ENCODE results near the gene SORT1.

SORT1 gene

DNA sequence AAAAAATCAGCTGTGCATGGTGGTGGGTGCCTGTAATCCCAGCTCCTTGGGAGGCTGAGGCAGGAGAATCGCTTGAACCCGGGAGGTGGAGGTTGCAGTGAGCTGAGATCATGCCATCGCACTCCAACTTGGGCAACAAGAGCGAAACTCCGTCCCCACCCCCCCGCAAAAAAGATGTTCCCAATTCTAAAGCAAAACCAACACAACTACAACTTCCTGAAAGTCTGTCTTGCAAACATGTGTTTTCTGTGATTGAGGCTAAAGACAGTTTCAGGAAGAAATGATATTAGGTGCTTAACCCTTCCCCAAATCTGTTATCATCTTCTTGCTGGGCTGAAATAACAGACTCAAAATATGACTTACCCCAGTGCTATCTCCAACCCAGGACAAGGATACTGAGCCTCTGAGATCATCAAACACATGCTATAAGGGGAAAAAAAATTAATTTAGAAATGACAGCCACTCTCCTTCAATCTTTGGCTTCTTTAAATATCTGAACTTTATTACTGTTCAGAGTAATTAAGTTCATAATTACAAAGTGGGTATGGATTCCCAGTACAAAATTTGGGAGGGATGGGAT, 28.5 kb downstream of the SORT1 start:
- Histone ChIP-seq H3K27ac (ENCODE audit: low read depth in 2 of 2, low read length in 2 of 2) (no peak overlapping the region), H3K4me3 (ENCODE audit: low read length in 2 of 2) (no peak overlapping the region), H3K4me1 (ENCODE audit: control insufficient read depth in 2 of 2, insufficient read depth in 2 of 2, low read length in 2 of 2) (peaks cover 4% of the 10 kb centered on the region in 2 donors), H3K9ac (ENCODE audit: low read depth in 1 of 2, low read length in 2 of 2) (no peak overlapping the region), H3K9me3 (ENCODE audit: control insufficient read depth in 2 of 2, low read length in 2 of 2) (no peaks in the 10 kb centered on the region), H3K27me3 (ENCODE audit: control insufficient read depth in 2 of 2, insufficient read depth in 2 of 2, low read length in 2 of 2) (no peaks in the 10 kb centered on the region), H3K36me3 (ENCODE audit: control insufficient read depth in 2 of 2, insufficient read depth in 2 of 2, low read length in 2 of 2) (peaks cover 5 to 9% of the 10 kb centered on the region in 2 donors)

DNA sequence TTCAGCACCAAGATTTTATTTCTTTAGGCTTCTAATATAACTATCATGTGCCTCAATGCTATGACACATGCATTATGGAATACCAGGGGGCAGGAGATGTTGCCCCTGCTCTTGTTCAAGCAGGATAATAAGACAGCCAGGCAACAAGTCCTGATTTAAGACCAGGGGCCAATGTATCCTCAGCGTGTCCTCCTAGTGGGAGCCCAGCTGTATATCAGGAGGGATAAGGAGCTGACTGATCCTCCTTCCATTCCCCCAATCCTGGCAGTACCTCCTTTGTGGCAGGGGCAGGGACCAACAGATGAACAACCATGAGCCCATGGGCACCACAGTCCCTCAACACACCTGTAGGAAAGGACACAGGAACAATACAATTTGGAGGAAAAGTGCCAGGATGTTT, 29.3 kb downstream of the SORT1 start:
- H3K27me3 ChIP-seq (ENCODE audit: control insufficient read depth in 2 of 2, insufficient read depth in 2 of 2, low read length in 2 of 2) = no peaks in the 10 kb centered on the region
- no peak overlapping the region for H3K9ac ChIP-seq (ENCODE audit: low read depth in 1 of 2, low read length in 2 of 2)
- peaks cover 4% of the 10 kb centered on the region in 2 donors for H3K4me1 ChIP-seq (ENCODE audit: control insufficient read depth in 2 of 2, insufficient read depth in 2 of 2, low read length in 2 of 2)
- H3K4me3 ChIP-seq (ENCODE audit: low read length in 2 of 2) = no peak overlapping the region
- H3K36me3 ChIP-seq (ENCODE audit: control insufficient read depth in 2 of 2, insufficient read depth in 2 of 2, low read length in 2 of 2) = peaks cover 5 to 9% of the 10 kb centered on the region in 2 donors
- H3K9me3 ChIP-seq (ENCODE audit: control insufficient read depth in 2 of 2, low read length in 2 of 2) = no peaks in the 10 kb centered on the region
- no peak overlapping the region for H3K27ac ChIP-seq (ENCODE audit: low read depth in 2 of 2, low read length in 2 of 2)

DNA sequence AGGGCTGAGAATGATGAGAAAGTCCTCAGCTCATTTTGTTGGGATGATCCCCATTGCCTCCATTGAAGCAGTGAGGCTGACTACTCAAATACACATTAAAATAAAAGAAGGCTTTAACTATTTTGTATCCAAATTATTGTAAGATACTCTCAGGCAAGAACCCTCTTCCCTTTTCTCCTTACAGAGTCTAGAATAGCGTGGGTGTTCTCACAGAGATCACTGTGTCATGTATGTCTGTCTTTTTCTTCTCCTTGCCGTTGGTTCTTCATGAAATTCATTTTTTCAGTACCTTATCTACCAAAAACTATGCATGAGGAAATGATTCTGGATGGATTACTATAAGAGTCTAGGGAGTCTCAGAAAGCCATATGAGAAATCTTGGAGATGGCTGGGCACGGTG, 30.1 kb downstream of the SORT1 start:
- no peak overlapping the region for H3K4me3 ChIP-seq (ENCODE audit: low read length in 2 of 2)
- H3K9me3 ChIP-seq (ENCODE audit: control insufficient read depth in 2 of 2, low read length in 2 of 2) = no peaks in the 10 kb centered on the region
- H3K27me3 ChIP-seq (ENCODE audit: control insufficient read depth in 2 of 2, insufficient read depth in 2 of 2, low read length in 2 of 2) = no peaks in the 10 kb centered on the region
- no peaks in the 10 kb centered on the region for H3K4me1 ChIP-seq (ENCODE audit: control insufficient read depth in 2 of 2, insufficient read depth in 2 of 2, low read length in 2 of 2)
- no peak overlapping the region for H3K9ac ChIP-seq (ENCODE audit: low read depth in 1 of 2, low read length in 2 of 2)
- peaks cover 5 to 9% of the 10 kb centered on the region in 2 donors for H3K36me3 ChIP-seq (ENCODE audit: control insufficient read depth in 2 of 2, insufficient read depth in 2 of 2, low read length in 2 of 2)
- H3K27ac ChIP-seq (ENCODE audit: low read depth in 2 of 2, low read length in 2 of 2) = no peak overlapping the region

DNA sequence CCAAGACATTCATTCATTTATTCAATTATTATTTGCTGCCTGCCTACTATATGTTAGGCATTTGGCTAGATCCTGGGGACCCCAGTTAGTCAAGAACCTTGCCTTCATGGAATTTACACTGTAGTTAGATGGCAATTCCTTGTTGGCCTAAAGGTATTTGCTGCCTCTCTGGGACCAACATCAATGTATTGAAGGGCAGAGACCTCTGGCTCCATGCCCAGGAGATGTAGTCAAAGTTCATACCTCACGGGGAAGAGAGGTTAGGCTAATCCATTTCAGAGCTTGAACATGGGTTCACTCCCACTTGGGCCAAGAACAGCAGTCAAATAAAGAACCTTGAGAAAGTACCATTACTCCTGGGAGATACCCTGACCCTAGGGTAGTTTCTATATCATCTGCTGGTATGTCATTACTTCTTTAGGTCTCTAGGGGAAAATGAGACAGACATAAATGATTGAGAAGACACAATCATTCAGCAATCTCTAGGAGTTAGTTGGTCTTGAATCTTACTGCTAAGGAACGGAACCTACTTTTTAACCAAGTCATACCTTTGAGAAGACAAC, 32.0 kb downstream of the SORT1 start:
- H3K4me1 ChIP-seq (ENCODE audit: control insufficient read depth in 2 of 2, insufficient read depth in 2 of 2, low read length in 2 of 2) = no peaks in the 10 kb centered on the region
- no peak overlapping the region for H3K9ac ChIP-seq (ENCODE audit: low read depth in 1 of 2, low read length in 2 of 2)

DNA sequence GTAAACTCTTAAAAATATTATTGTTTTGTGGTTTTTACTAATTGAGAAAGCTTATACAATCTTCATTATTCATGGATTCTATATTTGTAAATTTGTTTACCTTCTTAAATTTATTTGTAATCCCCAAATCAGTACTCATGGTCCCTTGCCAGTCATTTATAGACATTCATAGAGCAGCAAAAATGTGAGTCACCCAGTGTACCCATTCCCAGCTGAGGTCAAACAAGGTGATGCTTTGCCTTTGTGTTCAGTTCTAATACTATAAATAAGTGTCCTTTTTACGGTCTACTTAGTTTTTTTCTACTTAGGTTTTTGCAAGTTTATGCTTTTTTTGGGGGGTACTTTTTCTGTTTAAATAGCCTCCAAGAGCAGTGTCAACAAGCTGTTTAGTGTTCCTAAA, 36.1 kb downstream of the SORT1 start:
- H3K9me3 ChIP-seq (ENCODE audit: control insufficient read depth in 2 of 2, low read length in 2 of 2) = no peaks in the 10 kb centered on the region
- peaks cover 5 to 6% of the 10 kb centered on the region in 2 donors for H3K36me3 ChIP-seq (ENCODE audit: control insufficient read depth in 2 of 2, insufficient read depth in 2 of 2, low read length in 2 of 2)
- H3K9ac ChIP-seq (ENCODE audit: low read depth in 1 of 2, low read length in 2 of 2) = no peak overlapping the region
- H3K4me1 ChIP-seq (ENCODE audit: control insufficient read depth in 2 of 2, insufficient read depth in 2 of 2, low read length in 2 of 2) = peaks cover 3 to 4% of the 10 kb centered on the region in 2 donors
- H3K4me3 ChIP-seq (ENCODE audit: low read length in 2 of 2) = no peak overlapping the region
- no peaks in the 10 kb centered on the region for H3K27me3 ChIP-seq (ENCODE audit: control insufficient read depth in 2 of 2, insufficient read depth in 2 of 2, low read length in 2 of 2)
- H3K27ac ChIP-seq (ENCODE audit: low read depth in 2 of 2, low read length in 2 of 2) = no peak overlapping the region

More for the DNA sequence above, 32.0 kb downstream of the SORT1 start:
- H3K27me3 ChIP-seq (ENCODE audit: control insufficient read depth in 2 of 2, insufficient read depth in 2 of 2, low read length in 2 of 2) = no peaks in the 10 kb centered on the region
- H3K36me3 ChIP-seq (ENCODE audit: control insufficient read depth in 2 of 2, insufficient read depth in 2 of 2, low read length in 2 of 2) = peaks cover 5 to 9% of the 10 kb centered on the region in 2 donors
- no peak overlapping the region for H3K4me3 ChIP-seq (ENCODE audit: low read length in 2 of 2)
- no peak overlapping the region for H3K27ac ChIP-seq (ENCODE audit: low read depth in 2 of 2, low read length in 2 of 2)
- no peaks in the 10 kb centered on the region for H3K9me3 ChIP-seq (ENCODE audit: control insufficient read depth in 2 of 2, low read length in 2 of 2)

DNA sequence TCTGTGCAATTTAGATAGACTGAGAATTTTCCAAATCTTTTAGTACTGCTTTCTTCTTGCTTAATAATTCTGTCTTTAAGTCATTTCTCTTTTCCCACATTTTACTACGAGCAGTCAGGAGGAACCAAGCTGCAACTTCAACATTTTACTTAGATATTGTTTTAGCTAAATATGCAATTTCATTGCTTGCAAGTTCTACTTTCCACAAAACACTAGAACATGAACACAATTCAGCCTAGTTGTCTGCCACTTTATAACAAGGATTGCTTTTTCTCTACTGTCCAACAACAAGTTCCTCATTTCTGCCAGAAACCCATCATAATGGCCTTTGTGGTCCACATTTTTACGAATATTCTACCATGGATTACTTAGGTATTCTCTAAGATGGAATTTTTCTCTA, 36.6 kb downstream of the SORT1 start:
- Histone ChIP-seq H3K9ac (ENCODE audit: low read depth in 1 of 2, low read length in 2 of 2) (no peak overlapping the region), H3K36me3 (ENCODE audit: control insufficient read depth in 2 of 2, insufficient read depth in 2 of 2, low read length in 2 of 2) (peaks cover 5% of the 10 kb centered on the region in 2 donors), H3K27ac (ENCODE audit: low read depth in 2 of 2, low read length in 2 of 2) (no peak overlapping the region), H3K9me3 (ENCODE audit: control insufficient read depth in 2 of 2, low read length in 2 of 2) (no peaks in the 10 kb centered on the region), H3K4me3 (ENCODE audit: low read length in 2 of 2) (no peak overlapping the region), H3K4me1 (ENCODE audit: control insufficient read depth in 2 of 2, insufficient read depth in 2 of 2, low read length in 2 of 2) (peaks cover 3 to 4% of the 10 kb centered on the region in 2 donors), H3K27me3 (ENCODE audit: control insufficient read depth in 2 of 2, insufficient read depth in 2 of 2, low read length in 2 of 2) (no peaks in the 10 kb centered on the region)

DNA sequence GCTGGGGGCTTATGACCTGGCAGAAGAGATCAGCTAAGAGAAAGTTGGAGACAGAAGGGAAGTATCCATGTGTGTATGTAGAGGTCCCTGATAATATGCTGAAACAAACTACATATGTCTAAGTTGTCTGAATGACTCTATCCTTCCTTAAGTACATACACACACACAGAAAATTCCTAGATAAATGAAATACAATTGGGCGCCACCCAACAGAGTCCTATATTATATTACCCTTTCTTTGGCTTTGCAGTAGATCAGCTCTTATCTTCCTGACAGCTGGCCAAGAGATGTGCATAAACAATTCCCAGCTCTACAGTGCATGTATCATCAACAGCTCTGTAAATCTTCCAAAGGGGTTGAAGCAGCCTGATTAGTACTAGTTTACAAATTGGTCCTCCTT, 40.1 kb downstream of the SORT1 start:
- no peaks in the 10 kb centered on the region for H3K27me3 ChIP-seq (ENCODE audit: control insufficient read depth in 2 of 2, insufficient read depth in 2 of 2, low read length in 2 of 2)

DNA sequence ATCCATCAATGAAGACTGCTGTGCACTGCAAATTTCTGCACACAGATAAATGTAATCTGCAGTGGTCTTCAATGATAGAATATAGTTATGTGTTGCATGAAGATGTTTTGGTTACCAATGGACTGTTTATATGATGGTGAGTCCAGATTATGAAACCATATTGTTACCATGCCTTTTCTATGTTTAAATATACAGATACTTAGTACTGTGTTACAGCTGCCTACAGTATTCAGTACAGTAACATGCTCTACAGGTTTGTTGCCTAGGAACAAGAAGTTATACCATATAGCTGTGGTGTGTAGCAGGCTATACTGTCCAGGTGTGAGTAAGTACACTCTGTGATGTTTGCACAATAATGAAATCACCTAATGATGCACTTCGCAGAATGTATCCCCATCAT, 40.8 kb downstream of the SORT1 start:
- Histone ChIP-seq H3K4me3 (ENCODE audit: low read length in 2 of 2) (no peak overlapping the region), H3K9me3 (ENCODE audit: control insufficient read depth in 2 of 2, low read length in 2 of 2) (no peaks in the 10 kb centered on the region), H3K27ac (ENCODE audit: low read depth in 2 of 2, low read length in 2 of 2) (no peak overlapping the region), H3K27me3 (ENCODE audit: control insufficient read depth in 2 of 2, insufficient read depth in 2 of 2, low read length in 2 of 2) (no peaks in the 10 kb centered on the region), H3K36me3 (ENCODE audit: control insufficient read depth in 2 of 2, insufficient read depth in 2 of 2, low read length in 2 of 2) (peaks cover 0 to 3% of the 10 kb centered on the region in 2 donors), H3K9ac (ENCODE audit: low read depth in 1 of 2, low read length in 2 of 2) (no peak overlapping the region), H3K4me1 (ENCODE audit: control insufficient read depth in 2 of 2, insufficient read depth in 2 of 2, low read length in 2 of 2) (peaks cover 6 to 10% of the 10 kb centered on the region in 2 donors)

More for the DNA sequence above, 40.1 kb downstream of the SORT1 start:
- H3K36me3 ChIP-seq (ENCODE audit: control insufficient read depth in 2 of 2, insufficient read depth in 2 of 2, low read length in 2 of 2) = peaks cover 0 to 3% of the 10 kb centered on the region in 2 donors
- H3K27ac ChIP-seq (ENCODE audit: low read depth in 2 of 2, low read length in 2 of 2) = no peak overlapping the region
- H3K4me3 ChIP-seq (ENCODE audit: low read length in 2 of 2) = no peak overlapping the region
- H3K4me1 ChIP-seq (ENCODE audit: control insufficient read depth in 2 of 2, insufficient read depth in 2 of 2, low read length in 2 of 2) = peaks cover 3 to 4% of the 10 kb centered on the region in 2 donors
- H3K9ac ChIP-seq (ENCODE audit: low read depth in 1 of 2, low read length in 2 of 2) = no peak overlapping the region
- H3K9me3 ChIP-seq (ENCODE audit: control insufficient read depth in 2 of 2, low read length in 2 of 2) = no peaks in the 10 kb centered on the region

DNA sequence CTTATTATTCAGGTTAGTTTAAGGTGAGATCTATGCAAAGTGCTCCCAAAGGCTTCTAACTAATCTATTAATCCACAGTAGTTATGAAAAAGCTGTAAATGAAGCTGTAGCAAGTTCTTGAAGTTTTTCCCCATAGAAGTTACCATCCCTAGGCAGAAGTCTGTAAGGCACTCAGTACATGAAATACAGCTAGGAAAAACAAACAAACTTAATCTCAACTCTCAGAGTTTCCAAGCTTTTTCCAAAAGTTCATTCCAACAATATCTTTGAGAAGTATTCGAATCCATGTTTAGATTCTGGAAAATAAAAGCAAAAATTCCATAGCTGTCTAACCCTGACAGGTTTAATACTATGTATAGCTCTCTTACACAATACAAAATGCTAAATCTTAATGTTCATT, 41.2 kb downstream of the SORT1 start:
- H3K9ac ChIP-seq (ENCODE audit: low read depth in 1 of 2, low read length in 2 of 2) = no peak overlapping the region
- peaks cover 0 to 3% of the 10 kb centered on the region in 2 donors for H3K36me3 ChIP-seq (ENCODE audit: control insufficient read depth in 2 of 2, insufficient read depth in 2 of 2, low read length in 2 of 2)
- no peak overlapping the region for H3K27ac ChIP-seq (ENCODE audit: low read depth in 2 of 2, low read length in 2 of 2)

DNA sequence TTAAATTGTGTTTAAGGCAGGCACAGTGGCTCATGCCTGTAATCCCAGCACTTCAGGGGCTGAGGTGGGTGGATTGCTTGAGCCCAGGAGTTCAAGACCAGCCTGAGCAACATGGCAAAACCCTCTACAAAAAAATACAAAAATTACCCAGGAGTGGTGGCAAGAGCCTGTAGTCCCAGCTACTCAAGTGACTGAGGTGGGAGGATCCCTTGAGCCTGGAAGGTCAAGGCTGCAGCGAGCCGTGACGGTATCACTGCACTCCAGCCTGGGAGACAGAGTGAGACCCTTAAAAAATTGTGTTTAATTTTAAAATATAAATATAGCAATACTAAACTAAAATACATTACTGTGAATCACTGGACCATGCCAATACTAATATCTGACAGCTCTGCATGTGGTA, 42.8 kb downstream of the SORT1 start:
- no peak overlapping the region for H3K9ac ChIP-seq (ENCODE audit: low read depth in 1 of 2, low read length in 2 of 2)
- no peaks in the 10 kb centered on the region for H3K9me3 ChIP-seq (ENCODE audit: control insufficient read depth in 2 of 2, low read length in 2 of 2)
- H3K4me3 ChIP-seq (ENCODE audit: low read length in 2 of 2) = no peak overlapping the region
- H3K4me1 ChIP-seq (ENCODE audit: control insufficient read depth in 2 of 2, insufficient read depth in 2 of 2, low read length in 2 of 2) = peaks cover 14 to 26% of the 10 kb centered on the region in 2 donors
- peaks cover 2 to 3% of the 10 kb centered on the region in 2 donors for H3K36me3 ChIP-seq (ENCODE audit: control insufficient read depth in 2 of 2, insufficient read depth in 2 of 2, low read length in 2 of 2)
- no peak overlapping the region for H3K27ac ChIP-seq (ENCODE audit: low read depth in 2 of 2, low read length in 2 of 2)
- no peaks in the 10 kb centered on the region for H3K27me3 ChIP-seq (ENCODE audit: control insufficient read depth in 2 of 2, insufficient read depth in 2 of 2, low read length in 2 of 2)

More for the DNA sequence above, 41.2 kb downstream of the SORT1 start:
- H3K4me3 ChIP-seq (ENCODE audit: low read length in 2 of 2) = no peak overlapping the region
- no peaks in the 10 kb centered on the region for H3K27me3 ChIP-seq (ENCODE audit: control insufficient read depth in 2 of 2, insufficient read depth in 2 of 2, low read length in 2 of 2)
- H3K9me3 ChIP-seq (ENCODE audit: control insufficient read depth in 2 of 2, low read length in 2 of 2) = no peaks in the 10 kb centered on the region
- H3K4me1 ChIP-seq (ENCODE audit: control insufficient read depth in 2 of 2, insufficient read depth in 2 of 2, low read length in 2 of 2) = peaks cover 6 to 13% of the 10 kb centered on the region in 2 donors

Measured in mucosa of rectum (tissue), 2 donors.